Astrocyte (in vitro differentiated cells and primary cell): Measurements from ENCODE around the gene ZNF700. TPM values are rescaled to one million over a fixed set of nuclear protein-coding genes. Genes with fewer than 3 reads are reported as not detected.
"Not testable (repeated sequence)": the region's sequence is repeated elsewhere in the genome, so short reads cannot be mapped to it uniquely, and the experiment has no call there.

Experiments
- DNase-seq: peaks from one replicate; pipeline ENCODE4 v3.0.0-alpha.2; 2010; ENCODE audit warnings: low read depth
- FAIRE-seq: peaks from 2 replicates; lab custom pipeline; 2011; peaks lifted over from hg19 to GRCh38; lab: Jason Lieb, UNC
- H2AFZ ChIP-seq: 2 replicates; pipeline ENCODE4 v1.6.0; 2012; ENCODE audit warnings: low read depth, low read length, inconsistent platforms
- H3K27ac ChIP-seq: 2 replicates; pipeline ENCODE4 v1.5.1; 2011; ENCODE audit warnings: low read depth, low read length, inconsistent platforms
- H3K27me3 ChIP-seq: 2 replicates; pipeline ENCODE4 v1.6.0; 2011; ENCODE audit warnings: low read length, inconsistent platforms; ENCODE audit not compliant: insufficient read depth
- H3K36me3 ChIP-seq: 2 replicates; pipeline ENCODE4 v1.5.1; 2011; ENCODE audit warnings: low read length, inconsistent platforms; ENCODE audit not compliant: insufficient read depth
- H3K4me1 ChIP-seq: 2 replicates; pipeline ENCODE4 v1.5.1; 2011; ENCODE audit warnings: low read length, inconsistent platforms; ENCODE audit not compliant: insufficient read depth
- H3K4me2 ChIP-seq: 2 replicates; pipeline ENCODE4 v1.6.0; 2012; ENCODE audit warnings: low read length, inconsistent platforms
- H3K4me3 ChIP-seq: 2 replicates; pipeline ENCODE4 v1.5.1; 2011; ENCODE audit warnings: low read depth, mild to moderate bottlenecking, low read length, inconsistent platforms; ENCODE audit not compliant: insufficient read depth
- H3K79me2 ChIP-seq: 2 replicates; pipeline ENCODE4 v1.6.0; 2012; ENCODE audit warnings: mild to moderate bottlenecking, low read length, inconsistent platforms; ENCODE audit not compliant: insufficient read depth
- H3K9ac ChIP-seq: 2 replicates; pipeline ENCODE4 v1.6.0; 2012; ENCODE audit warnings: mild to moderate bottlenecking, low read length, inconsistent platforms
- H3K9me3 ChIP-seq: 2 replicates; pipeline ENCODE4 v1.5.1; 2012; ENCODE audit warnings: low read depth, mild to moderate bottlenecking, low read length, inconsistent platforms; ENCODE audit not compliant: insufficient read depth
- H4K20me1 ChIP-seq: 2 replicates; pipeline ENCODE4 v1.6.0; 2012; ENCODE audit warnings: low read length, inconsistent platforms; ENCODE audit not compliant: insufficient read depth
- H3K27ac Mint-ChIP-seq: one replicate; pipeline ENCODE4 v1.8.0; 2021; ENCODE audit warnings: mild to moderate bottlenecking, mixed read lengths; ENCODE audit not compliant: unreplicated experiment
- H3K27me3 Mint-ChIP-seq: one replicate; pipeline ENCODE4 v1.8.0; 2021; ENCODE audit warnings: low read depth, mixed read lengths; ENCODE audit not compliant: unreplicated experiment
- H3K36me3 Mint-ChIP-seq: one replicate; pipeline ENCODE4 v1.8.0; 2021; ENCODE audit warnings: low read depth, mixed read lengths; ENCODE audit not compliant: unreplicated experiment
- H3K4me1 Mint-ChIP-seq: one replicate; pipeline ENCODE4 v1.8.0; 2021; ENCODE audit warnings: low read depth, mixed read lengths; ENCODE audit not compliant: unreplicated experiment
- H3K4me3 Mint-ChIP-seq: one replicate; pipeline ENCODE4 v1.8.0; 2021; ENCODE audit warnings: mild to moderate bottlenecking, moderate library complexity, mixed read lengths; ENCODE audit not compliant: unreplicated experiment
- H3K9me3 Mint-ChIP-seq: one replicate; pipeline ENCODE4 v1.8.0; 2021; ENCODE audit warnings: mild to moderate bottlenecking, mixed read lengths; ENCODE audit not compliant: unreplicated experiment
- EZH2 ChIP-seq: IDR thresholded peaks from 2 replicates; pipeline ENCODE4 v1.6.1; 2012; ENCODE audit warnings: mild to moderate bottlenecking, low read length, inconsistent platforms; ENCODE audit not compliant: insufficient read depth
- total RNA-seq: library from RNA; stranded (reverse); gene quantifications from 2 replicates; pipeline ENCODE4 v1.2.1, GENCODE V29; 2021
- TF ChIP-seq, protein P1 (sequence below): IDR thresholded peaks from 2 replicates; pipeline ENCODE4 v1.5.1; 2011; ENCODE audit warnings: low read depth, mild to moderate bottlenecking, inconsistent platforms, low read length, moderate library complexity; ENCODE audit not compliant: insufficient read depth

The ZNF700 gene
- total RNA-seq, 1 donor from 2014 or later: not detected

DNA sequence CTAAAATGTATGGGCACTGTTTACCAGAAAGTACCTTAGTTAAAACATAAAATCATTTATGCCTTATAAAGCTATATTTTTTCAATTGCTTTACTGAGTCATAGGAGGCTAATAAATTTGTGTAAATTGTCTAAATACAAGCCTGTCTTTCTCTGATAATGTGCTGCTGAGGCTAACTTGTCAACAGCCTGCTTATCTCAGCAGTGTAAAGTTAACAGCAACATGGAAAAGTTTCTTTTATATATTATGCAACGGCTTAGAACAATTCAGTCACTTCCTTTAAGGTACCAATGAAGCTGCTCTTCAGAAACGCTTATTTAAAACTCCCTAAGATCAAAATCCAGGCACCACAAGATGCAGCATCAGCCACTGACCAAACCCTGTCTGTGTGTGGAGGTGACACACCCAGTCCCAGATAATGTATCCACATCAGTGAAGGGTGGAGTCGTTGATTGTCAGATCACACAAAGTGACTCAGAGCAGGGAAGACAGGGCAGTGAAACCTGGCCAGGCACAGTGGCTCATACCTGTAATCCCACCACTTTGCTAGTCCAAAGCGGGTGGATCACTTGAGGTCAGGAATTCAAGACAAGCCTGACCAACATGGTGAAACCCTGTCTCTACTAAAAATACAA, 10.4 kb upstream of the ZNF700 start:
- H3K27me3 ChIP-seq, H3K4me3 ChIP-seq, H3K4me2 ChIP-seq, FAIRE-seq, H3K27me3 Mint-ChIP-seq, H3K4me1 ChIP-seq, H3K36me3 Mint-ChIP-seq, H3K4me3 Mint-ChIP-seq, H2AFZ ChIP-seq, H3K79me2 ChIP-seq, H3K4me1 Mint-ChIP-seq, H3K27ac Mint-ChIP-seq, H4K20me1 ChIP-seq, H3K9me3 Mint-ChIP-seq, H3K27ac ChIP-seq, H3K9ac ChIP-seq, H3K36me3 ChIP-seq, DNase-seq: not testable (repeated sequence)
- H3K9me3 ChIP-seq: peaks cover 23% of the 10 kb centered on the region

DNA sequence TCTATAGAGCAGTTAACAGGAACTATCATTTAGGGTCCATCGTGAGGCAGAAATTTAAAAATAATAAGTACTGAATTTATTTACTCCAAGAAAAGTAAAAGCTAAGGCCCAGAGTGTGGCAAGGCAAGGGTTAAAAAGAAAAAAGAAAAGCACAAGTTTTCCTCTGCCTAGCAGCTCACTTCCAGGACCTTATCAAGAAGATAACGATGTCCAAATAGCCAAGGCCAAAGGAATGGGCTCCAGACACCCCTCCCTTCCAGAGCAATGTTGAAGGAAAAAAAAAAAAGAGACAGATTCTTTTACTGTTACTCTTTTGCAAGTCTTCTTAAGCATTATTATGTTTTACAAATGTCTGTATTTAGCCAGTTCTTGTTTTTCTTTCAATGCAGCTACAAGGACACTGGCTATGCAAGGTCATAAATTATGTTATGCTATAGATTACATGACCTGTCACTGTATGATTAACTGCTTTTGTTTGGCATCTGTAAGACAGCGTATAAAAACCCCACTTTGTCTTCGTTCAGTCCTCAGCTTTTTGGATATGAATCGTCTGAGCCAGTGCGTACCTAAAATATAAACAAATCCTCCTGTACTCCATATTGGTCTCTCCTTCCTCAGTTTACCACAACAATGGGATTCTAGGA, 2.9 kb upstream of the ZNF700 start:
- peaks cover 7% of the 10 kb centered on the region for H3K4me1 ChIP-seq
- Mint-ChIP-seq H3K4me1 (no peaks in the 10 kb centered on the region), H3K27me3 (no peaks in the 10 kb centered on the region), H3K9me3 (peaks cover 21% of the 10 kb centered on the region), H3K36me3 (no peaks in the 10 kb centered on the region), H3K27ac (no peak overlapping the region), H3K4me3 (no peak overlapping the region)
- no peaks in the 10 kb centered on the region for H3K36me3 ChIP-seq
- H3K4me2 ChIP-seq: no peak overlapping the region
- DNase-seq (no peak), FAIRE-seq (no peak)
- H2AFZ ChIP-seq: no peak overlapping the region
- H3K27ac ChIP-seq: no peak overlapping the region
- peaks cover 2% of the 10 kb centered on the region for H3K9me3 ChIP-seq
- TF ChIP-seq, protein P1, sequence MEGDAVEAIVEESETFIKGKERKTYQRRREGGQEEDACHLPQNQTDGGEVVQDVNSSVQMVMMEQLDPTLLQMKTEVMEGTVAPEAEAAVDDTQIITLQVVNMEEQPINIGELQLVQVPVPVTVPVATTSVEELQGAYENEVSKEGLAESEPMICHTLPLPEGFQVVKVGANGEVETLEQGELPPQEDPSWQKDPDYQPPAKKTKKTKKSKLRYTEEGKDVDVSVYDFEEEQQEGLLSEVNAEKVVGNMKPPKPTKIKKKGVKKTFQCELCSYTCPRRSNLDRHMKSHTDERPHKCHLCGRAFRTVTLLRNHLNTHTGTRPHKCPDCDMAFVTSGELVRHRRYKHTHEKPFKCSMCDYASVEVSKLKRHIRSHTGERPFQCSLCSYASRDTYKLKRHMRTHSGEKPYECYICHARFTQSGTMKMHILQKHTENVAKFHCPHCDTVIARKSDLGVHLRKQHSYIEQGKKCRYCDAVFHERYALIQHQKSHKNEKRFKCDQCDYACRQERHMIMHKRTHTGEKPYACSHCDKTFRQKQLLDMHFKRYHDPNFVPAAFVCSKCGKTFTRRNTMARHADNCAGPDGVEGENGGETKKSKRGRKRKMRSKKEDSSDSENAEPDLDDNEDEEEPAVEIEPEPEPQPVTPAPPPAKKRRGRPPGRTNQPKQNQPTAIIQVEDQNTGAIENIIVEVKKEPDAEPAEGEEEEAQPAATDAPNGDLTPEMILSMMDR: no peak
- no peak for TF ChIP-seq EZH2
- H3K9ac ChIP-seq: no peak overlapping the region
- H3K4me3 ChIP-seq: no peak overlapping the region
- no peaks in the 10 kb centered on the region for H3K27me3 ChIP-seq
- peaks cover 20% of the 10 kb centered on the region for H3K79me2 ChIP-seq
- peaks cover 10% of the 10 kb centered on the region for H4K20me1 ChIP-seq

DNA sequence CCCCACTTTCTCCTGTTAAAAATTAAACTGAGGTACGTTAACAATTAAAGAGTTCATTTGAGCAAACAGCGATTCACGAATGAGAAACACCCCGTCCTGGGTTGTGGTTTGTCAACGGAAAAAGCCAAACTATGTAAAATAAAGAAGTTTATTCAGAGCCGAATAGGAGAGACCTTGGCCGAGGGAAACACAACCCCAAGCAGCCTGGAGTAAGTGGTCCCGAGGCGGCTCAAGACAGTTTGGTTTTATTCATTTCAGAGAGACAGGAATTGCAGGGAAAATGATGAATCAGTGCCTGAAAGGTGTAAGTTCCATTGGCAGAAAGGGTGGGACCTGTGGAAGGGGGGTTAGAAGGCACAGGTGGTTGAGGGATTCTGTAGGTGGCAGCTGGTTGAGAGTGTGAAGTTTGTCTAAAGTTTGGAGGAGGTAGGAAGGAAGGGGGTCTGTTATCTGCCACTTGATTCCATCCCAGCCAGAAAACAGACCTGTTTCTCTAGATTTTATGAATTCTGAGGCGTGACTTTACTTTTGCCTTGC, 812 bp downstream of the ZNF700 start:
- Histone ChIP-seq H3K4me2 (peak overlapping the region; percentile 91), H3K9ac (peak overlapping the region; percentile 85), H4K20me1 (peaks cover 18% of the 10 kb centered on the region), H3K79me2 (peaks cover 45% of the 10 kb centered on the region), H2AFZ (peak overlapping the region; percentile 99), H3K27ac (peak overlapping the region; percentile 80), H3K4me3 (peak overlapping the region; percentile 93)
- H3K9me3 ChIP-seq, H3K27ac Mint-ChIP-seq, DNase-seq, FAIRE-seq, H3K36me3 ChIP-seq, H3K27me3 ChIP-seq, H3K4me3 Mint-ChIP-seq, H3K4me1 ChIP-seq, H3K36me3 Mint-ChIP-seq, H3K27me3 Mint-ChIP-seq, H3K4me1 Mint-ChIP-seq: not testable (repeated sequence)
- peaks cover 29% of the 10 kb centered on the region for H3K9me3 Mint-ChIP-seq
